Gastrocnemius medialis (tissue), 4 donors: Measurements from ENCODE around the gene SCN5A. TPM values are rescaled to one million over a fixed set of nuclear protein-coding genes. Genes with fewer than 3 reads are reported as not detected.

Experiments
- ATAC-seq, 2 donors: fragments of 150-250 bp; one replicate each; pipeline ENCODE4 v1.9.1; 2016
- DNase-seq, 2 donors: peaks; one replicate each; pipeline ENCODE4 v3.0.0-alpha.2; 2019
- H3K27ac ChIP-seq, 4 donors: fragments of 200-600 bp; sonication (generic); 1 replicate in 1 of 4; 2 replicates in 3 of 4; pipeline ENCODE4 v1.5.1; 2016 to 2018; ENCODE audit warnings: mild to moderate bottlenecking in 2 of 4, moderate library complexity in 1 of 4
- H3K27me3 ChIP-seq, 3 donors: fragments of 200-600 bp; sonication (generic) in 2 of 3; 1 replicate in 1 of 3; 2 replicates in 2 of 3; pipeline versions ENCODE4 v1.5.1 to v1.6.0; 2016 to 2019; ENCODE audit warnings: mild to moderate bottlenecking in 1 of 3, moderate library complexity in 1 of 3
- H3K36me3 ChIP-seq, 2 donors: fragments of 200-600 bp; sonication (generic) in 1 of 2; one replicate each; pipeline ENCODE4 v1.5.1; 2017 to 2018
- H3K4me1 ChIP-seq, 2 donors: fragments of 200-600 bp; sonication (generic) in 1 of 2; one replicate each; pipeline ENCODE4 v1.5.1; 2016 to 2017; ENCODE audit warnings: mild to moderate bottlenecking in 2 of 2
- H3K4me3 ChIP-seq, 4 donors: fragments of 200-600 bp; sonication (generic) in 3 of 4; 1 replicate in 1 of 4; 2 replicates in 3 of 4; pipeline ENCODE4 v1.5.1; 2016 to 2019; ENCODE audit warnings: mild to moderate bottlenecking in 2 of 4
- H3K9me3 ChIP-seq, 3 donors: fragments of 200-600 bp; sonication (generic) in 2 of 3; 1 replicate in 1 of 3; 2 replicates in 2 of 3; pipeline ENCODE4 v1.5.1; 2016 to 2019
- CTCF ChIP-seq, 5 experiments: fragments of 450-650 bp in 3 of 5; fragments of 200-600 bp in 2 of 5; sonication (generic) in 2 of 5; IDR thresholded peaks in 4 of 5; conservative IDR thresholded peaks in 1 of 5; 1 replicate in 4 of 5; 2 replicates in 1 of 5; pipeline ENCODE4 v1.5.1; 2016 to 2019; ENCODE audit warnings: antibody characterized with exemption in 5 of 5, mild to moderate bottlenecking in 3 of 5, moderate library complexity in 3 of 5
- POLR2A ChIP-seq, 2 donors: fragments of 450-650 bp; IDR thresholded peaks; one replicate each; pipeline ENCODE4 v1.6.1; 2017; ENCODE audit warnings: antibody characterized with exemption in 2 of 2, mild to moderate bottlenecking in 2 of 2, moderate library complexity in 2 of 2
- in situ Hi-C, 4 donors: fragments of 200-750 bp; cut with MboI; loops; one replicate each; pipeline versions ENCODE4 v1.15.0 to v1.8.0; 2017; ENCODE audit warnings: low sequenced_read_pairs in 4 of 4
- intact Hi-C: fragments of 100-400 bp; cut with DNase I; formaldehyde crosslinking; loops from one replicate; pipeline ENCODE4 v1.15.1; 2023; ENCODE audit warnings: low total_unique reads
- total RNA-seq, 4 donors: library from RNA; depleted of rRNA; stranded (reverse); fragments of >200 nt; gene quantifications; one replicate each; pipeline versions ENCODE4 v1.1.0 to v1.2.3, GENCODE V29; 2016

The SCN5A gene
- total RNA-seq, 4 donors from 2014 or later = 0.05 to 4.3 (median 2.8) TPM; not detected in 1

GRCh38 chr3:38644016-38644661 is 5.3 kb downstream of the SCN5A start:
- Histone ChIP-seq H3K4me1 (peaks cover 5 to 6% of the 10 kb centered on the region in 2 donors), H3K4me3 (no peak overlapping the region), H3K27ac (no peak overlapping the region), H3K27me3 (peaks cover 17 to 24% (median 18%) of the 10 kb centered on the region in 3 donors), H3K9me3 (no peaks in the 10 kb centered on the region), H3K36me3 (no peaks in the 10 kb centered on the region)
- in situ Hi-C loops = loop anchor here in 3 of 4 donors (10.0 kb wide), 1 partner anchor 119 kb away; no protein-coding TSS in a partner anchor
- intact Hi-C loops = no loop called here
- ATAC-seq (no peak), DNase-seq (no peak)
- TF ChIP-seq CTCF (IDR thresholded peaks at IDR 0.05 in 4 of 5, conservative IDR thresholded peaks at IDR 0.05 in 1 of 5) (no peak), POLR2A (IDR thresholded peaks at IDR 0.05) (no peak)

GRCh38 chr3:38643592-38643991 is 5.9 kb downstream of the SCN5A start:
- intact Hi-C loops (no loop called here), in situ Hi-C loops (loop anchor here in 3 of 4 donors (10.0 kb wide), 1 partner anchor 119 kb away; no protein-coding TSS in a partner anchor)
- no peaks in the 10 kb centered on the region for H3K36me3 ChIP-seq
- no peak for TF ChIP-seq POLR2A (IDR thresholded peaks at IDR 0.05)
- no peak for TF ChIP-seq CTCF (IDR thresholded peaks at IDR 0.05 in 4 of 5, conservative IDR thresholded peaks at IDR 0.05 in 1 of 5)
- no peak overlapping the region for H3K4me3 ChIP-seq
- H3K4me1 ChIP-seq = peaks cover 0 to under 1% of the 10 kb centered on the region in 2 donors
- peaks cover 12 to 18% (median 13%) of the 10 kb centered on the region in 3 donors for H3K27me3 ChIP-seq
- no peaks in the 10 kb centered on the region for H3K9me3 ChIP-seq
- DNase-seq (no peak), ATAC-seq (no peak)
- H3K27ac ChIP-seq = no peak overlapping the region

- no peaks in the 10 kb centered on the region for H3K9me3 ChIP-seq
- H3K27me3 ChIP-seq = peaks cover 7 to 13% (median 9%) of the 10 kb centered on the region in 3 donors
- TF ChIP-seq POLR2A (IDR thresholded peaks at IDR 0.05) (no peak), CTCF (IDR thresholded peaks at IDR 0.05 in 4 of 5, conservative IDR thresholded peaks at IDR 0.05 in 1 of 5) (no peak)
- H3K36me3 ChIP-seq = no peaks in the 10 kb centered on the region
- DNase-seq (no peak), ATAC-seq (no peak)
- intact Hi-C loops = no loop called here
- H3K27ac ChIP-seq = no peak overlapping the region
- H3K4me3 ChIP-seq = no peak overlapping the region
- no peaks in the 10 kb centered on the region for H3K4me1 ChIP-seq
- in situ Hi-C loops = loop anchor here in 3 of 4 donors (10.0 kb wide), 1 partner anchor 118 kb away; no protein-coding TSS in a partner anchor
Observed at GRCh38 chr3:38643090-38643489, 6.4 kb downstream of the SCN5A start.

- H3K4me3 ChIP-seq = no peak overlapping the region
- H3K36me3 ChIP-seq = no peaks in the 10 kb centered on the region
- intact Hi-C loops = no loop called here
- TF ChIP-seq POLR2A (IDR thresholded peaks at IDR 0.05) = no peak
- no peak for TF ChIP-seq CTCF (IDR thresholded peaks at IDR 0.05 in 4 of 5, conservative IDR thresholded peaks at IDR 0.05 in 1 of 5)
- in situ Hi-C loops = loop anchor here in 3 of 4 donors (10.0 kb wide), 1 partner anchor 117 kb away; no protein-coding TSS in a partner anchor
- H3K9me3 ChIP-seq = no peaks in the 10 kb centered on the region
- DNase-seq (no peak), ATAC-seq (no peak)
- no peak overlapping the region for H3K27ac ChIP-seq
- no peaks in the 10 kb centered on the region for H3K27me3 ChIP-seq
- H3K4me1 ChIP-seq = no peaks in the 10 kb centered on the region
Observed at GRCh38 chr3:38641461-38642110, 7.9 kb downstream of the SCN5A start.
